Loucy (cell line): Measurements from ENCODE around the gene TIAM1.

Source experiments
- H2AFZ ChIP-seq: fragments of 200-600 bp; sonication (generic); 2 replicates; pipeline ENCODE4 v1.6.0; 2016; ENCODE audit warnings: antibody characterized with exemption, mild to moderate bottlenecking, low read length, moderate library complexity
- H3F3A ChIP-seq: fragments of 200-600 bp; 2 replicates; pipeline ENCODE4 v1.6.0; 2016; ENCODE audit warnings: antibody characterized with exemption, low read depth, mild to moderate bottlenecking
- H3K27me3 ChIP-seq: fragments of 200-600 bp; sonication (generic); 2 replicates; pipeline ENCODE4 v1.6.1; 2014; ENCODE audit warnings: low read length, mild to moderate bottlenecking; ENCODE audit not compliant: insufficient read depth, poor library complexity, severe bottlenecking
- H3K36me3 ChIP-seq: fragments of 200-600 bp; sonication (generic); 2 replicates; pipeline ENCODE4 v1.6.1; 2016; ENCODE audit warnings: low read length; ENCODE audit not compliant: insufficient read depth
- H3K4me1 ChIP-seq: fragments of 200-600 bp; sonication (generic); 2 replicates; pipeline ENCODE4 v1.5.1; 2014; ENCODE audit warnings: low read length, mild to moderate bottlenecking; ENCODE audit not compliant: insufficient read depth, poor library complexity, severe bottlenecking
- H3K4me2 ChIP-seq: fragments of 200-600 bp; sonication (generic); 2 replicates; pipeline ENCODE4 v1.6.0; 2014; ENCODE audit warnings: antibody characterized with exemption, low read length, low read depth, mild to moderate bottlenecking; ENCODE audit not compliant: poor library complexity, severe bottlenecking
- H3K4me3 ChIP-seq: fragments of 200-600 bp; sonication (generic); 2 replicates; pipeline ENCODE4 v1.5.1; 2014; ENCODE audit warnings: low read length, mild to moderate bottlenecking, mixed read lengths; ENCODE audit not compliant: poor library complexity, severe bottlenecking
- H3K79me2 ChIP-seq: fragments of 200-600 bp; sonication (generic); 2 replicates; pipeline ENCODE4 v1.6.1; 2014; ENCODE audit warnings: low read length; ENCODE audit not compliant: insufficient read depth
- H3K9ac ChIP-seq: fragments of 200-600 bp; sonication (generic); 2 replicates; pipeline ENCODE4 v1.6.0; 2014; ENCODE audit warnings: mild to moderate bottlenecking, low read depth, low read length, moderate library complexity; ENCODE audit not compliant: poor library complexity, severe bottlenecking
- H3K9me2 ChIP-seq: fragments of 200-600 bp; sonication (generic); replicated peaks from 2 replicates; pipeline ENCODE4 v1.6.1; 2016; ENCODE audit warnings: low read depth, low read length, mixed read lengths
- H3K9me3 ChIP-seq: fragments of 200-600 bp; sonication (generic); 2 replicates; pipeline ENCODE4 v1.6.1; 2014; ENCODE audit warnings: mild to moderate bottlenecking, antibody characterized with exemption, low read length, low read depth; ENCODE audit not compliant: insufficient read depth
- H4K20me1 ChIP-seq: fragments of 200-600 bp; sonication (generic); 2 replicates; pipeline ENCODE4 v1.6.0; 2014; ENCODE audit warnings: antibody characterized with exemption, low read length, mild to moderate bottlenecking; ENCODE audit not compliant: insufficient read depth, poor library complexity, severe bottlenecking
- CTCF ChIP-seq: fragments of 200-600 bp; sonication (generic); conservative IDR thresholded peaks from 2 replicates; pipeline ENCODE4 v1.5.1; 2014; ENCODE audit warnings: mild to moderate bottlenecking, antibody characterized with exemption, low read length
- EZH2phosphoT487 ChIP-seq: fragments of 200-600 bp; IDR thresholded peaks from 2 replicates; pipeline ENCODE4 v1.6.1; 2018; ENCODE audit warnings: antibody characterized with exemption, mild to moderate bottlenecking, moderate library complexity, borderline replicate concordance

The TIAM1 gene

GRCh38 chr21:31205412-31205811, 138.6 kb downstream of the TIAM1 start:
- Histone ChIP-seq H3K36me3 (peaks cover 29% of the 10 kb centered on the region; the same call in 1 of the 2 replicates), H3K27me3 (no peaks in the 10 kb centered on the region), H3K4me3 (no peak overlapping the region), H3F3A (no peaks in the 10 kb centered on the region), H4K20me1 (no peaks in the 10 kb centered on the region), H3K79me2 (no peaks in the 10 kb centered on the region), H3K9ac (no peak overlapping the region), H2AFZ (no peak overlapping the region), H3K9me2 (no peaks in the 10 kb centered on the region), H3K4me1 (peaks cover 4% of the 10 kb centered on the region), H3K4me2 (no peak overlapping the region), H3K9me3 (no peaks in the 10 kb centered on the region)
- TF ChIP-seq CTCF: no peak
- no peak for TF ChIP-seq EZH2phosphoT487

- Histone ChIP-seq H3K4me2 (no peak overlapping the region), H3K79me2 (no peaks in the 10 kb centered on the region), H3K9me3 (no peaks in the 10 kb centered on the region), H3F3A (no peaks in the 10 kb centered on the region), H3K27me3 (no peaks in the 10 kb centered on the region), H3K9me2 (no peaks in the 10 kb centered on the region), H4K20me1 (no peaks in the 10 kb centered on the region), H2AFZ (no peak overlapping the region), H3K4me1 (peaks cover 4% of the 10 kb centered on the region), H3K4me3 (no peak overlapping the region), H3K36me3 (peaks cover 25% of the 10 kb centered on the region; the same call in 1 of the 2 replicates), H3K9ac (no peak overlapping the region)
- no peak for TF ChIP-seq EZH2phosphoT487
- TF ChIP-seq CTCF: no peak
Observed at GRCh38 chr21:31204801-31205200, 139.3 kb downstream of the TIAM1 start.

- Histone ChIP-seq H3K9ac (no peak overlapping the region), H4K20me1 (no peaks in the 10 kb centered on the region), H3K4me2 (no peak overlapping the region), H3K4me1 (peaks cover 4% of the 10 kb centered on the region), H3K36me3 (peaks cover 14% of the 10 kb centered on the region; the same call in 1 of the 2 replicates), H3K4me3 (no peak overlapping the region), H3K79me2 (no peaks in the 10 kb centered on the region), H3K27me3 (no peaks in the 10 kb centered on the region), H2AFZ (no peak overlapping the region), H3F3A (no peaks in the 10 kb centered on the region), H3K9me3 (no peaks in the 10 kb centered on the region), H3K9me2 (no peaks in the 10 kb centered on the region)
- TF ChIP-seq CTCF: no peak
- no peak for TF ChIP-seq EZH2phosphoT487
Observed at GRCh38 chr21:31203431-31204054, 140.5 kb downstream of the TIAM1 start.
